ENCODE measurements around the gene SELENOV.

GRCh38 chr19:39469567-39469966 is 45.4 kb upstream of the SELENOV start:
- TF ChIP-seq CTCF (IDR thresholded peaks at IDR 0.05) (no peak), POLR2A (IDR thresholded peaks at IDR 0.05) (no peak), POLR2AphosphoS5 (IDR thresholded peaks at IDR 0.05) (no peak)

All from breast epithelium (tissue), 3 donors.